ENCODE measurements around the gene SYT17.

SYT17 gene

GRCh38 chr16:19167710-19168370, at the start of gene SYT17:
SYT17 (plus strand) TSS chr16:19168240; CDS start chr16:19168647, 407 bp downstream.
- peak in 46 of 56 donors; percentile 11 to 79 (median 50) for DNase-seq

- DNase-seq, result peak in 9 of 56 donors; percentile 6 to 42 (median 12)
These were observed 49.1 kb upstream of the SYT17 start for GRCh38 chr16:19118938-19119431.

GRCh38 chr16:19119564-19119963, 48.5 kb upstream of the SYT17 start:
- no peak for DNase-seq

GRCh38 chr16:19123535-19124178, 44.4 kb upstream of the SYT17 start:
- DNase-seq, result no peak

- DNase-seq, result no peak
These were observed 41.7 kb upstream of the SYT17 start for GRCh38 chr16:19126300-19126699.

DNA sequence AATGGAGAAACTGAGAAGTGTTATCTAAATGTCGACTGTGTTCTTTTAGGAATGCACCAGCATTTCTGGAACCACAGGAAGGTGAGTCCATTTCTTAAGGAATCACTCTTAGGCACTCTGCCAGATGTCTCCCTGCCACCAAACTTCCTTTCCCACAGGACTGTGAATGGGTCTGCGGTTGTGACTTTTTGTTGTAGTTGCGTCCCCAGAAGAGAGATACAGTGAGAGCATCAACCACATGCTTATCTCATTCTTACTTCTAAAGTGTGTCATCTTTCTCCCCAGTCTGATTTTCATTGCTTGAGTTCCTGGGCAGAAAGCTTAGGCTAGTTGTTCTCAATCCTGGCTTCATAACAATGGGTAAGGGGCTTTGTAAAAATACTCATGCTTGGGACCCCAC, 40.8 kb upstream of the SYT17 start:
- no peak for DNase-seq

GRCh38 chr16:19127674-19128131, 40.3 kb upstream of the SYT17 start:
- DNase-seq, result no peak

DNA sequence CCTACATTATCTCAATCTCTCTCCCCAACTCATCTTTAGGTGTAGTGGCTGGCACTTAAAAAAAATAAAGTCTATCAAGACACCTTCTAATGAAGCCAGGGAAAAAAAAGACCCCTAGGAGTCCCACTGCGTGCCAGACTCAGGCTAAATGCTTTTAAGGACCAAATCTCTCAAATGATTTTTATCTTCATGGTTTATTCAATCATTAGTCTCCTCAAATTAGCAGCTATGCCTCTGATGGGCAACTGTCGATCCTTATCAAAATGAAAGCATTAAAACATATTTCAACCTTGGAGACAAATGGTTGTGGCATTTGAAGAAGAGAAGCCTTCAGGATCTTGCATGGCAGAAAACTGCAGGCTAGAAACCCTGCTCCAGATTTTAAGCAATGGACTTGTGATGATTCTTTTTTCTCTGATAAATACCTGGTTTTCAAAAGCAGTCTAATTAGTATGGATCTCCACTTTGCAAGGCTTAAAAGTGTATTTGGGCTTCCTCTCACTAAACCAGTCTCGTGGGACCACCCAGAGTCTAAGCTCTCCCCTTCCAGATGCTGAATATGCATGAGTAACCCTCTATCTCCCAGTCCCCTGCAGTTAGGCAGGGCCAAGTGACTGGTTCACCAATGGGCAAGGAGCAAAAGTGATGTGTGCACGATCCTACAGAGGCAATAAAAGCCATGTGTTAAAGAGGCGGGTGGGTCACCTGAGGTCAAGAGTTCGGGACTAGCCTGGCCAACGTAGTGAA, 39.4 kb upstream of the SYT17 start:
- DNase-seq, result no peak

DNA sequence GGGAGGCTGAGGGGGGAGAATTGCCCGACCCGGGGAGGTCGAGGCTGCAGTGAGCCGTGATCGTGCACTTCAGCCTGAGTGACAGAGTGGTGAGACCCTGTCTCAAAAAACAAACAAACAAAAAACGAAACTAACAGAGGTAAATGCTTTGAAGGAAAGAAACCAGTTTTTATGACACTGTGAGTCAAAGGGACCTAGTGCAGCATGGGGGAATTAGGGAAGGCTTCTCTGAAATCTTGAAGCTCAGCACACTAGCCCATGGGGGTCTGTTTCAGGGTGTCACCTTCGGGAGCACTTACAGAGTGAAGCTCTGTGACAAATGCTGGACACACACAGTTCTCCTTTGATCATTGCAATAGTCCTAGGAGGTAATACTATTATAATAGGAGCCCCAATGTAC, 37.7 kb upstream of the SYT17 start:
- no peak for DNase-seq

GRCh38 chr16:19130852-19131824, 36.9 kb upstream of the SYT17 start:
- peak in 23 of 56 donors; percentile 2 to 73 (median 24) for DNase-seq

GRCh38 chr16:19131825-19132218, 36.2 kb upstream of the SYT17 start:
- no peak for DNase-seq

GRCh38 chr16:19132255-19132654, 35.8 kb upstream of the SYT17 start:
- DNase-seq, result no peak

GRCh38 chr16:19132898-19133297, 35.1 kb upstream of the SYT17 start:
- DNase-seq, result no peak

GRCh38 chr16:19133600-19133999, 34.4 kb upstream of the SYT17 start:
- DNase-seq, result no peak

GRCh38 chr16:19135201-19135842, 32.7 kb upstream of the SYT17 start:
- DNase-seq, result no peak

- no peak for DNase-seq
These were observed 32.1 kb upstream of the SYT17 start for GRCh38 chr16:19135896-19136438.

DNA sequence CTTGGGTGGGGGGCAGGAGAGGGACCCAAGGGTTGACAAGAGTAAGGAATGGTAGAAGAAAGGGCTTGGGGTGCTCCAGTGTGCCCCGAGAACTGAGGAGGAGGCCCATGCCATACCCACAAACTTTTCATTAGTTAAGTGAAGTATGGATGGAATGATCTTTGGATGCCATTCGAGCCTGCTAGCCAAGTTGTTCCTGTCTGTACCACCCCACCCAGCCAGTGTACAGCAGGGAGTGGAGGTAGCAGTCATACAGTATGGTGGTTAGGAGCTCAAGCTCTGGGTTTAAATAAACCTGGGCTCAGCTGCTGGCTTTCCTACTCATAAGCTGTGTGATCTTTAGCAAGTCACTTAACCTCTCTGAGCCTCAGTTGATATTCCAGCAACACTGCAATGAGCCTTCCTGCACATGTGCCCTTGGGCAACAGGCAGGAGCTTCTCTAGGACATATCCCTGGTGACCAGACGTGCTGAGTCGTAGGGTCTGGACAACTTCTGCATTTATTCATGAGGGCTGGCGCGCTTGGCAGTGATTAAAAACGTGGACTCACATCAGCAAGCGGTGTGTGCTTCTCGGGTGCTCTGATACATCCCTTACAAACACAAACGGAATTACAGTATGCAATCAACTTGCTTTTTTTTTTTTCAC, 31.4 kb upstream of the SYT17 start:
- peak in 4 of 56 donors; percentile 9 to 53 (median 12) for DNase-seq

DNA sequence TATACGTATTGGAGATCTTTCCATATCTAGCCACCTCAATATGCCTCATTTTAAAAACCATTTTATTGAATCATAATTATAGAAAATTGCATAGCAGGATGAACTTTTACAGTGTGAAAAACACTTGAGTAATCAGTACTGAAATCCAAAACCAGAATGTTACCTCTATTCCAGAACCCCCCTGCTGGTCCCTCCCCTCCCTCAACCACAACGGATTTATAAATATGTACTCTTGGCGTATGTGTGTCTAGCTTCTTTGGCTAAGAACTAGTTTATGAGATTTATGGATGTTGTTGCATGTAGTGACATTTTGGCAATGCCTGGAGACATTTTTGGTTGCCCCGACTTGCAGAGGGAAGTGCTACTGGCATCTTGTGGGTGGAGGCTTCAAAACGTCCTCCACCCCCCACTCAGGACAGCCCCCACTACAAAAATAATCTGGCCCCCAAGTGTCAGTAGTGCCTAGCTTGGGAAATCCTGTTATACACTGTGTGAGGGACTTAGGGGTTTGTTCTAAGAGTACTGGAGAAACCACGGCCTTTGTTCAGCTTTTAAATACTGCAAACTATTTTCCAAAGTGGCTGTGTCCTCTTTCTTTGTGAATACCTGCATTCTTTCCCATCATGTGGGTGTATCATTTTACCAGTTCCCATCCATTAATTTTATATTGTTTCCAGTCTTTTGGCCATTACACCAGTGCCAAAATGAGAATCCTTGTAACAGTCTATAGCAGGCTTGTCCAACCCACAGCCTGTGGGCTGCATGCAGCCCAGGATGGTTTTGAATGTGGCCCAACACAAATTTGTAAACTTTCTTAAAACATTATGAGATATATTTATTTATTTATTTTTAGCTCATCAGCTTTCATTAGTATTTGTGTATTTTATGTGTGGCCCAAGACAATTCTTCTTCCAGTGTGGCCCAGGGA, 30.6 kb upstream of the SYT17 start:
- DNase-seq, result no peak
